Ramos (cell line): ENCODE data around the gene ACTR6.
"Not testable (repeated sequence)": the region's sequence is repeated elsewhere in the genome, so short reads cannot be mapped to it uniquely, and the experiment has no call there.

Source experiments
- in situ Hi-C: fragments of 300-500 bp; cut with MboI; formaldehyde crosslinking; loops from one replicate; pipeline ENCODE4 v1.14.3; 2022; ENCODE audit warnings: low sequenced_read_pairs; ENCODE audit not compliant: unreplicated experiment

The ACTR6 gene

DNA sequence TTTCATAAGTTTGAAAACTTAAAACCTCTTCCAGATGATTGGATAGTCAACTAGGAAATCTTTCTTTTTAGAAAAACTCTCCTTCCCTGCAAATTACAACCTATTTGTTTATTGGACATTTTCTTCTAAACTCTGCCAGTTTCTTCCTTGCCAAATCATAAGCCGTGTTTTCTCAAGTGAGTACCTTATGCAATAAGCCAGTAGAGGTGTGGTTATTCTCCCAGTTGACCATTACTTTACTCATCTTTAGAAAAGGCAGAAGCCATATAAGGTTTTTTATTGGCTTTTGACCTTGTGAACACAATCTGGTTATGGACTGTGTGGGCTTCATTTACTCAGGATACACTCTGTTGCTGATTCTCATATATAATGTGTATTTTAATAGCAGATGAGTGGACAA is 14.6 kb downstream of the ACTR6 start:
- in situ Hi-C loops = no loop called here

DNA sequence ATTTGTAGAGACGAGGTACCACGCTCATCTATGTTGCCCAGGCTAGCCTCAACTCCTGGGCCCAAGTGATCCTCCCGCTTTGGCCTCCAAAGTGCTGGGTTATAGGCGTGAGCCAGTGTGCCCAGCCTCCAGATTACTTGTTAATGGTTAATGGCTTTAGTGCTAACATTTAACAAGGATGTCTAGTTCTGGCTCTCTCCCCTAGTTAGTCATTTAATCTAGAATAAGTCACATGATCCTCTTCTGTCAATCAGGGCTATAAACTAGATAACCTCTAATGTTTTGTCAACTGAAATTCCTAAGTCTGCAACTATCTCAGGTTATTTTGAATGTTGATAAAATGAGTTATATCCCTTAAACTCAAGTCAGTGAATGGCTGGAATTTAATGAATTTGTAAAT is 15.7 kb downstream of the ACTR6 start:
- in situ Hi-C loops = no loop called here

DNA sequence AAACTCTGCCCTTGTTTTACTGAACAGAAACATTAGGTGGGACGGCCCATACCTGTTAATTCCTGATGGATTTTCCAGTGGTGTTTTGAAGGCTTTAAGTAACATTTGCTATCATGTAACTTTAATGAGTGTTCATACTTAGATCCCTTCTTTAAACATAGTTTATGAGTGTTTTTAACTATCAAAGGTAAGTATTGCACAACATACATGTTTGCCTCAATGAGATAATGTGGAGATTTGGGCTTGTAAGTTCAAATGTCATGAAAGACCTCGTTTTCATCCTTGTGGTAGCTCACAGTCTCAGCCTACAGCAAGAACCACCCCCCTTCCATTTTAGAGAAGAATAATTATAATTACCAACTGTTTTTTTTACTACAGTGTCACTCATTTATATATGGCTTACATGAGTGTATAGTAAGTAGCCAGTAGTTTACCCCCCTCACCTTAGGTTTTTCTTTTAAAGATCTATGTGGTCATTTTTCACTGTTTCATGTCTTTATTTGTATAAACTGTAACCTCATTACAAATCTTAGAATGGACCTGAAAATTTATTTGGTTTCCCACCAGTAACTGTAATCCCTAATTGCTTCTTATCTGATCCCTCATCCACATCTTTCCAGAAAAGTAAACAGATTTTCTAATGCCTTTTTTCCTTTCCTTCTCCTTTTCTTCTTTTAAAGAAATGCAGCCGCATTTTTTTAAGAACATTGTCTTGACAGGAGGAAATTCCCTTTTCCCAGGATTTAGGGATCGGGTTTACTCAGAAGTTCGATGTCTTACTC is 18.9 kb downstream of the ACTR6 start:
- in situ Hi-C loops = no loop called here

DNA sequence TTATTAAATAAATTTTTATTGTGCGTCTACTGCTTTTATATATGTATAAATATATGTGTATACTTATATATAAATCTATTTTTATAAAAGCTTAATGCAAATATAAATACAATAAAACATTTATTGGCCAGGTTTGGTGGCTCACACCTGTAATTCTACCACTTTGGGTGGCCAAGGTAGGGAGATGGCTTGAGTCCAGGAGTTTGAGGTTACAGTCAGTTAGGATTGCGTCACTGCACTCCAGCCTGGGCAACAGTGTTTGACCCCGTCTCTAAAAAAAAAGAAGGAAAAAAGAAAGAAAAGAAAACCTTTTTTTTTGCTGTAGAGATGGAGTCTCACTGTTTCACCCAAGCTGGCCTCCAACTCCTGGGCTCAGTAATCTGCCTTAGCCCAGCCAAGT is 20.9 kb downstream of the ACTR6 start:
- in situ Hi-C loops = no loop called here

DNA sequence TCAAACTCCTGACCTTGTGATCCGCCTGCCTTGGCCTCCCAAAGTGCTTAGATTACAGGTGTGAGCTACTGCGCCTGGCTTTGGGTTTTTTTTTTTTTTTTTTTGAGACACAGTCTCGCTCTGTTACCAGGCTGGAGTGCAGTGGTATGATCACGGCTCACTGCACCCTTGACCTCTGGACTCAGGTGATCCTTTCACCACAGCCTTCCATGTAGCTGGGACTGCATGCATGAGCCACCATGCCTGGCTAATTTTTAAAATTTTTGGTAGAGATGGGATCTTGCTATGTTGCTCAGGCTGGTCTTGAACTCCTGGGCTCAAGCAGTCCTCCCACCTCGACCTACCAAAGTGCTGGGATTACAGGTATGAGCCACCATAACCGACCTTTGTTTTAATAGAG is 21.6 kb downstream of the ACTR6 start:
- in situ Hi-C loops = not testable (repeated sequence)

DNA sequence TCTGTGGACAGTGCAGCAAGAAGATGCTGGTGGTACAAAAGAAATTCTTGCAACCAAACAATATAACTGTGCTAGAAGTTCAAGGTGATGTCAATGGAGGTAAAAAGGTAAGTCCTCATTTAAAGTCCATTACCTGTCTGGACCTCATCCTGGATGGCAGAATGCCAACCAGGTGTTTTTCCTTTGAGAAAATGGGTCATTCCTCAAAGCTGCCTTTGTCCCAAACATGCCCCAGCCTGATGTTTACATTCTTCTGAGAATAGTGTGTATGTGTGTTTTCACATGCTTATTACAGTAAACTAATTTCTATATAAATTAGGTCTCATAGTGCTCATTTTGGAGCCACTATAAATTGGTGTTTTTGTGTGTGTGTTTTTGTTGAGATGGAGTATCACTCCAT is 24.9 kb downstream of the ACTR6 start:
- in situ Hi-C loops = loop anchor here (25.0 kb wide), 1 partner anchor 337 kb away; the partner anchor contains the start of gene GAS2L3

DNA sequence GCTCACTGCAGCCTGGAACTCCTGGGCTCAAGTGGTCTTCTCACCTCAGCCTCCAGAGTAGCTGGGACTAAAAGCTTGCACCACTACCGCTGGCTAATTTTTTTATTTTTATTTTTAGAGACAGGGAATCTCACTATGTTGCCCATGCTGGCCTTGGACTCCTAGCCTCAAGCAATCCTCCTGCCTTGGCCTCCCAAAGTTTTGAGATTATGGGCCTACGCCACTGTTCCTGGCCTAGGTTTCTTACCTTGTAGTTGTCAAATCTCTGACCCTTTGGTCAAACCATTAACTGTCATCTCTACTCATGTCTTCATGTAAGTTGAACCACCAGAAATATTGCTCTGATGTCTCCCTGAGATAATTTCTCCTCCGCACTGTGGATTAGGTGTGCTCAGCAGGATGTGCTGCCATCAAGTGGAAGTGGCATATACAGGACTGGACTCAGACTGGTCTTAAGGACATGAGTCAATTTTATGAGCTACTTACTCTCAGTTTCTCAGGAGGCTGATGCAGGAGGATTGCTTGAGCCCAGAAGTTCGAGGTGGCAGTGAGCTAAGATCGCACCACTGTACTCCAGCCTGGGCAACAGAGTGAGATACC is 28.5 kb downstream of the ACTR6 start:
- in situ Hi-C loops = loop anchor here (25.0 kb wide), 1 partner anchor 333 kb away; the partner anchor contains the start of gene GAS2L3

DNA sequence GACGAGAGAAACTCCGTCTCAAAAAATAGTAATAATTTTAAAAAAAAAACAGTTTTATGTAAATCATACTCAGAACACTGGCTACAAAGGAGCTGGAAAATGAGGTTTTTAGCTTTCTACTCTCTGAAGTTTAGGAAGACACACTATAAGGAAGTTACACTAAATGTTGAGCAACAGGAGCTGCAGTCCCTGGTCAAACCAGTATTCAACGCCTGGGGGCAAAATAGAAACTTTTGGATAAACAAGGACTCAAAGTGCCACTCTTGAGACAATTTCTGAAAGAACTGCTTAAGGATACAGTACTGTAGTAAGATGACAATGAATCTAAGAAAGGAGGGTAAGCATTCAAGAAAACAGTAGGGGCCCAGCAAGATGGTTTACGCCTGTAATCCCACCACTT is 29.3 kb downstream of the ACTR6 start:
- in situ Hi-C loops = loop anchor here (25.0 kb wide), 1 partner anchor 332 kb away; the partner anchor contains the start of gene GAS2L3

DNA sequence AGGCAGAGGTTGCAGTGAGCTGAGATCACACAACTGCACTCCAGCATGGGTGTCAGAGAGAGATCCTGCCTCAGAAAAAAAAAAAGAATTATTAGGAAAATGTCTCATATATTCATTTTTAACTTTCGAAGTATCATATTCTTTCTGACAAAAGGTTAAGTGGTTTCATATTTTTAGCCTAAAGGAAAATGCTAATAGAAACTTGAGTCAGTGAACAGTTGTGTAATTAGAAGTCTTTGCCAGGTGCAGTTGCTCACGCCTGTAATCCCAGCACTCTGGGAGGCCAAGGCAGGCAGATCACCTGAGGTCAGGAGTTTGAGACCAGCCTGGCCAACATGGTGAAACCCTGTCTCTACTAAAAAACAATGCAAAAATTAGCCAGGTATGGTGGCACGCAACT is 31.3 kb downstream of the ACTR6 start:
- in situ Hi-C loops = loop anchor here (25.0 kb wide), 1 partner anchor 330 kb away; the partner anchor contains the start of gene GAS2L3

DNA sequence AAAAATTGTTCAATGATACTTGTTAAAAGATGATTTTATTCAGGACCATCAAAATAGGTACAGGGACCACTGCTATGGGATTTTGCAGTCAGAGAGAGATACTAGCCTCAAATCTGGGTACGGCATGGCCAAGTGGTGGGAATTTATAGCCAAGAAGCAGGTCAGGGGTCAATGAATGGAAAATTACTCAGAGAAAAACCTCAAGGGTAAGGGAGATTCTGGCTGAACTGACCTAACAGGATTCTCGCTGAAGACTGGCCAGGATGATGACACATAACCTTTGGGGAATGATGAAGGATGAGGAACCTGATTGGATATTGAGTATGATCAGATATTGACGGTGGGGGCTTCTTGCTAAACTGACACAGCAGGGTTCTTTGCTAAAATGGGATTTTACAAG is 33.6 kb downstream of the ACTR6 start:
- in situ Hi-C loops = loop anchor here (25.0 kb wide), 1 partner anchor 328 kb away; the partner anchor contains the start of gene GAS2L3

DNA sequence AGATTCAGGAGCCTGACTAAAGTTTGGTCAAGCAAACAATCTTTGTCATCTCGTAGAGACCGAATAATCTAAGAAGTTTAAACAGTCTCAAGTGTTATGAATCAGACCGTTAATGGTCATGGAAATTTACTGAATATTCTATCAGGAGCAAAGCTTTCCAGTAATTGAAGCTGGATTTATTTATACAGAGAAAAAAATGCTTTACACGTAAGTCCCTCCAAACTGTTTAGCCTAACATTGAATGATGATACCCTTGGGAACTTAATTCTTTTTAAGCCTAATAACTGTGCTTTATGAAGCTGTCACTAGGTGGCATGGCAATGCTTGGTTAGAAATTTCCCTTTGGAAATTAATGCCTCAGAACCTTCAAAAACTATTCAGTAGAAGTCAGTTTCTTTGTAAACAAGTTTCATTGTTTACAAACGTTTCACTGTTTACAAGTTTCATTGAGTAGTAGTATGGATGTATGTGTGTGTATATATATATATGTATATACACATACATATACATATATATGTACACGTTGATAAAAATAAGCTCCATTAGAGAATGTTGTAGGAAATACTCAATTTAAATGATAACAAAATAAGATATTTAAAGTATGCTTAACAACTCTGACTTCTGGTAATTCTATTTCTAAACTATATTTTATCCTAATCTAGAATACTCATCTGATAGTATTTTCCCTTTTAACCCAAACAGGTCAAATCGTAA is 34.1 kb downstream of the ACTR6 start:
- in situ Hi-C loops = loop anchor here (25.0 kb wide), 1 partner anchor 328 kb away; the partner anchor contains the start of gene GAS2L3

DNA sequence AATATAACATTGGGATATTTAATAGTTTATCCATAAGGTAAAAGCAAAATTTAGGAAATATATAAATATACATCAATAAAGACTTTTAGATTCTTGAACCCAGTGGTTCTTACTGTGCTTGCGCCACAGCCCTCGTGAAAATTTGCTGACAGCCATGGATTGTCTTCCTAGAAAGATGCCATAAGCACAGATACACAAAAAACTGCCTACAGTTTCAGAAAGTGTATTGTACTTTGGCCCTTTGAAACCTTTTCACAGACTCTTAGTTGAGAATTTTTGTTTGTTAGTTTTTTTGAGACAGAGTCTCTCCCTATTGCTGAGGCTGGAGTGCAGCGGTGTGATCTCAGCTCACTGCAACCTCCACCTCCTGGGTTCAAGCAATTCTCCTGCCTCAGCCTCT is 38.2 kb downstream of the ACTR6 start:
- in situ Hi-C loops = loop anchor here (25.0 kb wide), 1 partner anchor 324 kb away; the partner anchor contains the start of gene GAS2L3

DNA sequence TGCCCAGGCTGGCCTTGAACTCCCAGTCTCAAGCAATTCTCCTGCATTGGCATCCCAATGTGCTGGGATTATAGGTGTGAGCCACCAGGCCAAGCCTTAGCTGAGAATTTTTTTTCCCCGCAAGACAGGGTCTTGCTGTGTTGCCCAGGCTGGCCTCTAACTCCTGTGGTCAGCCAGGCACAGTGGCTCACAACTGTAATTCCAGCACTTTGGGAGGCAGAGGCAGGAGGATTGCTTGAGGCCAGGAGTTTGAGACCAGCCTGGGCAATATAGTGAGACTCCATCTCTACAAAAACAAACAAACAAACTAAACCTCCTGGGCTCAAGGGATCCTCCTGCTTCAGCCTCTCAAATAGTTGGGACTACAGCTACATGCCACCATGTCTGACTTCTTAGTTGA is 39.0 kb downstream of the ACTR6 start:
- in situ Hi-C loops = loop anchor here (25.0 kb wide), 1 partner anchor 323 kb away; the partner anchor contains the start of gene GAS2L3

DNA sequence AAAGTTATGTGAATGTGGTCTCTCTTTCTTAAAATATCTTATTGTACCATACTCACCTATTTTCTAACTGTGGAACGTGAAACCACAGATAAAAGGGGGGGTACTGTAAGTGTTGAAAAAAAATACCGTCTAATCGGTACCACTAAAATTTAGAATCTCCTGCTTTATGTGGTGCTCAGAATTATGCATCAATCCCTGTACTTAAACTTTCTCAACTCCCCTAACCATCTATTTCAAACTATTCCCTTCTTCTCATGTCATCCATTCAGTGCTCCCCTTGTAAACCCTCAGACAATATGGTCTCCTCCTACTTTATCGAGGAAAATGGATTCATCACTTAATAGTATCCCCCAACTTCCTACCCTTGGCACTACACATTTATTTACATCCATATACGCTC is 42.5 kb downstream of the ACTR6 start:
- in situ Hi-C loops = loop anchor here (25.0 kb wide), 1 partner anchor 319 kb away; the partner anchor contains the start of gene GAS2L3

DNA sequence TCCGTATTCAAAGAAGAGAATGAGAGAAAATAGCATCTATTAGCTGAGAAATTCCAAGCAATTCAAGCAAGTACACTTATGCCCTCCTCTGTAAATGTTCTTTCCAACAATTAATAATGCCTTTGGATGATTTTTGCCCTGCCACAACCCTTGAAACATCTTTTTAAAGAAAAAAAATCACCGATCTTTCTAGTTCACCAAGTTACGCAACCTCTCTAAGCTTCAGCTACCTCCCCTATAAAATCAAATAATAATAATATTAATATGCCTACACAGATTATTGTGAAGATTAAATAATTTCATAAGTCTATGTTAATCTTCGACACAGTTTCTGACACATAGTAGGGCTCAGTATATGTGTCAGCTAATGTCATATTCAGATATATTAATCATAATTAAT is 47.1 kb downstream of the ACTR6 start:
- in situ Hi-C loops = loop anchor here (25.0 kb wide), 1 partner anchor 315 kb away; the partner anchor contains the start of gene GAS2L3

DNA sequence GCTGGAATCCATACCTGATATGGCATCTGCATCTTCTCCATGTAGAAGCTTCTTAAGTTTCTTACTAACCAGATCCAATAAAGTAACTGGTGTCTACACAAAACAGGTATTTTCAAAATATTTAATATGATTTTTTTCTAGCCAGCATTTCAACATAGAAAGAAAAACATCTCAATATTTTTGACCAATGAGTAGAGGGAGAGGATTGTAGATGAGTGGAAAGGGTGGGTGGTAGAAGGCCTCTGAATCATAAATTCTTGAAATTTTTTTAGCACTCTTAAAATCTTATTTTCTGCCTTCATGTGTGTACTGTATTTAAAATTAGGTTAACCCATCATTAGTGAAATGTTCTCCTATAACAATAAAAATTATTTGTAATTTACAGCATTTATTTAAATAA is 48.3 kb downstream of the ACTR6 start:
- in situ Hi-C loops = loop anchor here (25.0 kb wide), 1 partner anchor 313 kb away; the partner anchor contains the start of gene GAS2L3

DNA sequence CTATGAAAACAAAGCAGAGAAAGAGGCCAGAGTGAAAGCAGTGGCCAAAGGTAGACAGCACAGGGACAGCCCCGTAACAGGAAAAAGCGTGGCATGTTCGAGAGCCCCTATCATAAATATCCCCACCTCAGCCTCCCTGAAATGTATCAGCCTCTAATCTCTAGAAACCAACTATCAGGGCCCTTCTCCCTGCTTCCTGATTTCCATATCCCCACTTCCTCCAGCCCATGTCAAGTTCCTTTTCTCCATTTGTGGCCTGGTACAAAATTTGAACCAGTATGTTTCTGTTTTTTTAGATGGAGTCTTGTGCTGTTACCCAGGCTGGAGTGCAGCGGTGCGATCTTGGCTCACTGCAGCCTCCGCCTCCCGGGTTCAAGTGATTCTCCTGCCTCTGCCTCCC is 49.3 kb downstream of the ACTR6 start:
- in situ Hi-C loops = loop anchor here (25.0 kb wide), 1 partner anchor 312 kb away; the partner anchor contains the start of gene GAS2L3

DNA sequence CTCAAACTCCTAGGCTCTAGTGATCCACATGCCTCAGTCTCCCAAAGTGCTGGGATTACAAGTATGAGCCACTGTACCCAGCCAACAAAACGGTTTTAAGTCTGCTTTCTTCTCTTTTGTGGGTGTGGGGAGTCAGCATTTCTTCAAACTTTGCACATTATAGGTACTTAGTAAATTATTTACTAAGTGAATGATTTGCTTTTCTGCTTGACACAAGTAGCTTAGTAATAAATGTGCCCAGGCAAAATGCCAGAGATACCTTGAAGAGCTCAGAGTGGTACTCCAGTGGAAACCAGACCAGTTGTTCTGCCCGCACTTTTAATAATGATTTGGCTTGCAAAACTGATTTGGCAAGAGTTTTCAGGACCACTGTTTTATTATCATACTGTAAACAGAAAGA is 51.3 kb downstream of the ACTR6 start:
- in situ Hi-C loops = no loop called here

DNA sequence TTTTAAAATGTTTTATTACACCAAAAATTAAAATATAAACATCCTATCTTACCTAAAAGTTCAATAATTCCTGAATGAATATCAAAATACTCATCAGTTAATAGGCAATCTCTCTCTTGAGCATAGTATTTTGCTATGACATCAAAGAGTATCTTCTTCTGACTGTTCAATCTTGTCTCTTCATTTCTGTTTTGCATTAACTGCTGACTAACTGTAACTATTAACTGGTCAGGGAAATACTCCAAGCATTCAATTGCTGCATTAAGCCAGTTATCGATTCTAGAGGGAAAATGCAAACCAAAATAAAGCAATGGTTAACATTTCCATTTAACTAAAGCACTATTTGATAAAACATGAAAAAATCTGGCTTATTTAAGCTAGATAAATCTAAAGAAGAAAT is 52.8 kb downstream of the ACTR6 start:
- in situ Hi-C loops = no loop called here

DNA sequence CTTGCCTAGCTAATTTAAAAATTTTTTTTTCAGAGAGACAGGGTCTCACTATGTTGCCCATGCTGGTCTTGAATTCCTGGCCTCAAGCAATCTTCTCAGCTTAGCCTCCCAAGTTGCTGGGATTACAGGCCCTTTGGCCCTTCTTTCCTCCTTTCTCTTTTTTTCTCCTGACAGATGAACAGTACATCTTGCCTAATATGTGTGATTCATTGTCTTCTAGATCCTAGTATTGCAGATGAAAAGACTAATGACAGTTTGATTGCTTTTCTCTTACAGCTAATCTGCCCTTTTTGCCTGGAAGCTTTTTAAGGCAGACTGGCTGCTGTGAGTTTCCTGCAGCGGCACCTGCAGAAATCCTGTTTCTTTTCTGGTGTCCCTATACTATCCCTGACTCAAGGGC is 54.3 kb downstream of the ACTR6 start:
- in situ Hi-C loops = no loop called here
